Smooth muscle cell (in vitro differentiated cells): ENCODE measurements around the gene OASL. TPM values are rescaled to one million over a fixed set of nuclear protein-coding genes. Genes with fewer than 3 reads are reported as not detected.

Experiments
- DNase-seq: peaks from one replicate; lab custom pipeline; 2025; ENCODE audit not compliant: unreplicated experiment; lab: John Stamatoyannopoulos, UW
- H2AFZ ChIP-seq: fragments of 200-600 bp; sonication (generic); 2 replicates; pipeline ENCODE4 v1.6.0; 2016; ENCODE audit warnings: antibody characterized with exemption, low read depth, mild to moderate bottlenecking
- H3F3A ChIP-seq: fragments of 200-600 bp; sonication (generic); 2 replicates; pipeline ENCODE4 v1.6.0; 2017; ENCODE audit warnings: antibody characterized with exemption, low read depth
- H3K27ac ChIP-seq: fragments of 200-600 bp; sonication (generic); 2 replicates; pipeline ENCODE4 v1.5.1; 2016; ENCODE audit warnings: low read depth, mild to moderate bottlenecking
- H3K27me3 ChIP-seq: fragments of 200-600 bp; sonication (generic); 2 replicates; pipeline ENCODE4 v1.6.1; 2016; ENCODE audit warnings: low read depth, mild to moderate bottlenecking
- H3K36me3 ChIP-seq: fragments of 200-600 bp; sonication (generic); 2 replicates; pipeline ENCODE4 v1.5.1; 2016; ENCODE audit warnings: low read depth
- H3K4me1 ChIP-seq: fragments of 200-600 bp; sonication (generic); 2 replicates; pipeline ENCODE4 v1.5.1; 2016; ENCODE audit warnings: low read depth
- H3K4me2 ChIP-seq: fragments of 200-600 bp; sonication (generic); 2 replicates; pipeline ENCODE4 v1.6.0; 2016; ENCODE audit warnings: mild to moderate bottlenecking
- H3K4me3 ChIP-seq: fragments of 200-600 bp; sonication (generic); 2 replicates; pipeline ENCODE4 v1.5.1; 2016; ENCODE audit warnings: mild to moderate bottlenecking
- H3K79me2 ChIP-seq: fragments of 200-600 bp; sonication (generic); 2 replicates; pipeline ENCODE4 v1.6.0; 2016; ENCODE audit warnings: low read depth, mild to moderate bottlenecking
- H3K9ac ChIP-seq: fragments of 200-600 bp; sonication (generic); 2 replicates; pipeline ENCODE4 v1.6.0; 2016; ENCODE audit warnings: low read depth
- H3K9me3 ChIP-seq: fragments of 200-600 bp; sonication (generic); replicated peaks from 2 replicates; pipeline ENCODE4 v1.5.1; 2016; ENCODE audit warnings: low read depth
- H4K20me1 ChIP-seq: fragments of 200-600 bp; sonication (generic); 2 replicates; pipeline ENCODE4 v1.6.0; 2016; ENCODE audit warnings: low read depth
- CTCF ChIP-seq: fragments of 200-600 bp; sonication (generic); IDR thresholded peaks from 2 replicates; pipeline ENCODE4 v1.5.1; 2017; ENCODE audit warnings: borderline replicate concordance, mild to moderate bottlenecking, antibody characterized with exemption; ENCODE audit not compliant: insufficient read depth, poor library complexity, severe bottlenecking
- WGBS: methylation state at CpG from one replicate; pipeline ENCODE4 v1.1.7; 2016; ENCODE audit warnings: low lambda C conversion rate; 5-methylcytosine and 5-hydroxymethylcytosine counted together
- polyA plus RNA-seq: library from polyadenylated mRNA; unstranded; fragments of >200 nt; fragmentation: Nextera tagmentation; extraction: Ambion mirVana; gene quantifications from 2 replicates; pipeline ENCODE4 v1.2.1, GENCODE V29; 2016
- total RNA-seq: library from RNA; depleted of rRNA; stranded (reverse); fragments of >200 nt; gene quantifications from 2 replicates; pipeline ENCODE4 v1.2.3, GENCODE V29; 2014

OASL gene
- total and polyA plus RNA-seq, 2 experiments from 2014 or later = not detected

GRCh38 chr12:121064116-121064515 is 25.1 kb upstream of the OASL start:
- H3K9ac ChIP-seq = no peak overlapping the region
- peaks cover 3% of the 10 kb centered on the region for H3K27me3 ChIP-seq
- TF ChIP-seq CTCF = no peak
- no peaks in the 10 kb centered on the region for H3F3A ChIP-seq
- no peak overlapping the region for H2AFZ ChIP-seq
- no peaks in the 10 kb centered on the region for H3K4me1 ChIP-seq
- no peaks in the 10 kb centered on the region for H3K9me3 ChIP-seq
- WGBS = 96% methylated on average over 1 of the region's 1 CpG
- no peaks in the 10 kb centered on the region for H4K20me1 ChIP-seq
- H3K36me3 ChIP-seq = no peaks in the 10 kb centered on the region
- DNase-seq = no peak
- H3K79me2 ChIP-seq = no peaks in the 10 kb centered on the region
- no peak overlapping the region for H3K27ac ChIP-seq
- H3K4me3 ChIP-seq = no peak overlapping the region
- no peak overlapping the region for H3K4me2 ChIP-seq

GRCh38 chr12:121062391-121063045 is 23.5 kb upstream of the OASL start:
- no peaks in the 10 kb centered on the region for H4K20me1 ChIP-seq
- H3K9ac ChIP-seq = no peak overlapping the region
- no peak overlapping the region for H3K4me3 ChIP-seq
- H3K27me3 ChIP-seq = no peaks in the 10 kb centered on the region
- no peaks in the 10 kb centered on the region for H3F3A ChIP-seq
- H3K4me1 ChIP-seq = no peaks in the 10 kb centered on the region
- DNase-seq = no peak
- H3K4me2 ChIP-seq = no peak overlapping the region
- no peaks in the 10 kb centered on the region for H3K79me2 ChIP-seq
- H2AFZ ChIP-seq = no peak overlapping the region
- H3K27ac ChIP-seq = no peak overlapping the region
- H3K36me3 ChIP-seq = no peaks in the 10 kb centered on the region
- TF ChIP-seq CTCF = no peak
- no peaks in the 10 kb centered on the region for H3K9me3 ChIP-seq
- WGBS = 89% methylated on average over 11 of the region's 11 CpGs

GRCh38 chr12:121061831-121062230 is 22.8 kb upstream of the OASL start:
- 73% methylated on average over 2 of the region's 2 CpGs for WGBS
- DNase-seq = no peak
- H3K4me3 ChIP-seq = no peak overlapping the region
- H4K20me1 ChIP-seq = no peaks in the 10 kb centered on the region
- TF ChIP-seq CTCF = no peak
- H3K79me2 ChIP-seq = no peaks in the 10 kb centered on the region
- H2AFZ ChIP-seq = no peak overlapping the region
- H3K27ac ChIP-seq = no peak overlapping the region
- H3K4me1 ChIP-seq = no peaks in the 10 kb centered on the region
- no peaks in the 10 kb centered on the region for H3K36me3 ChIP-seq
- H3K9ac ChIP-seq = no peak overlapping the region
- H3K27me3 ChIP-seq = no peaks in the 10 kb centered on the region
- H3K4me2 ChIP-seq = no peak overlapping the region
- no peaks in the 10 kb centered on the region for H3F3A ChIP-seq
- H3K9me3 ChIP-seq = no peaks in the 10 kb centered on the region
